ENCODE data around the gene REPIN1.

Gene REPIN1

GRCh38 chr7:150396851-150397260 lies 28.2 kb downstream of the REPIN1 start:
- no peak overlapping the region for H3K4me3 ChIP-seq (ENCODE audit: low read depth, low read length)
- in situ Hi-C loops (cut with HindIII; ENCODE audit: low sequenced_read_pairs) = no loop called here
- DNase-seq (ENCODE audit: low read depth, low spot score) = no peak
- no peak for TF ChIP-seq CTCF (IDR thresholded peaks at IDR 0.05; ENCODE audit: low read depth, low read length)

- no peak for DNase-seq (ENCODE audit: low read depth, low spot score)
- in situ Hi-C loops (cut with HindIII; ENCODE audit: low sequenced_read_pairs) = no loop called here
- no peak overlapping the region for H3K4me3 ChIP-seq (ENCODE audit: low read depth, low read length)
- TF ChIP-seq CTCF (IDR thresholded peaks at IDR 0.05; ENCODE audit: low read depth, low read length) = no peak
These were observed 28.9 kb downstream of the REPIN1 start for GRCh38 chr7:150397346-150398107.

GRCh38 chr7:150398108-150398964 lies 29.7 kb downstream of the REPIN1 start:
- in situ Hi-C loops (cut with HindIII; ENCODE audit: low sequenced_read_pairs) = no loop called here

GRCh38 chr7:150398965-150399320 lies 30.3 kb downstream of the REPIN1 start:
- H3K4me3 ChIP-seq (ENCODE audit: low read depth, low read length) = no peak overlapping the region
- in situ Hi-C loops (cut with HindIII; ENCODE audit: low sequenced_read_pairs) = no loop called here

More at GRCh38 chr7:150398108-150398964, 29.7 kb downstream of the REPIN1 start:
- no peak for DNase-seq (ENCODE audit: low read depth, low spot score)
- TF ChIP-seq CTCF (IDR thresholded peaks at IDR 0.05; ENCODE audit: low read depth, low read length) = no peak
- no peak overlapping the region for H3K4me3 ChIP-seq (ENCODE audit: low read depth, low read length)

GRCh38 chr7:150399421-150400007 lies 30.9 kb downstream of the REPIN1 start:
- TF ChIP-seq CTCF (IDR thresholded peaks at IDR 0.05; ENCODE audit: low read depth, low read length) = no peak
- no peak overlapping the region for H3K4me3 ChIP-seq (ENCODE audit: low read depth, low read length)
- in situ Hi-C loops (cut with HindIII; ENCODE audit: low sequenced_read_pairs) = no loop called here
- DNase-seq (ENCODE audit: low read depth, low spot score) = no peak

More at GRCh38 chr7:150398965-150399320, 30.3 kb downstream of the REPIN1 start:
- no peak for TF ChIP-seq CTCF (IDR thresholded peaks at IDR 0.05; ENCODE audit: low read depth, low read length)
- no peak for DNase-seq (ENCODE audit: low read depth, low spot score)

- TF ChIP-seq CTCF (IDR thresholded peaks at IDR 0.05; ENCODE audit: low read depth, low read length) = no peak
- no peak for DNase-seq (ENCODE audit: low read depth, low spot score)
- in situ Hi-C loops (cut with HindIII; ENCODE audit: low sequenced_read_pairs) = no loop called here
- no peak overlapping the region for H3K4me3 ChIP-seq (ENCODE audit: low read depth, low read length)
These were observed 31.6 kb downstream of the REPIN1 start for GRCh38 chr7:150400008-150400787.
